HuH-7.5 (cell line): ENCODE measurements around the gene RPTOR.
"Not testable (repeated sequence)": the region's sequence is repeated elsewhere in the genome, so short reads cannot be mapped to it uniquely, and the experiment has no call there.

Experiments
- DNase-seq: peaks from one replicate; pipeline ENCODE4 v3.0.0; 2011; ENCODE audit warnings: low spot score

The RPTOR gene

GRCh38 chr17:80513201-80513600, 31.4 kb upstream of the RPTOR start:
- DNase-seq = no peak

GRCh38 chr17:80513892-80514291, 30.7 kb upstream of the RPTOR start:
- DNase-seq = no peak

GRCh38 chr17:80516171-80516932, 28.3 kb upstream of the RPTOR start:
- no peak for DNase-seq

- DNase-seq = no peak
Measured at GRCh38 chr17:80517641-80518040, 27.0 kb upstream of the RPTOR start.

GRCh38 chr17:80518392-80518791, 26.2 kb upstream of the RPTOR start:
- no peak for DNase-seq

- no peak for DNase-seq
Measured at GRCh38 chr17:80519091-80519781, 25.4 kb upstream of the RPTOR start.

- no peak for DNase-seq
Measured at GRCh38 chr17:80520810-80521455, 23.7 kb upstream of the RPTOR start.

GRCh38 chr17:80523054-80523744, 21.4 kb upstream of the RPTOR start:
- no peak for DNase-seq

- no peak for DNase-seq
Measured at GRCh38 chr17:80523956-80524712, 20.5 kb upstream of the RPTOR start.

GRCh38 chr17:80526116-80526910, 18.3 kb upstream of the RPTOR start:
- no peak for DNase-seq

GRCh38 chr17:80527016-80527645, 17.5 kb upstream of the RPTOR start:
- DNase-seq = no peak

GRCh38 chr17:80528536-80528935, 16.1 kb upstream of the RPTOR start:
- no peak for DNase-seq

- no peak for DNase-seq
Measured at GRCh38 chr17:80529104-80529903, 15.3 kb upstream of the RPTOR start.

- DNase-seq = no peak
Measured at GRCh38 chr17:80529904-80530292, 14.7 kb upstream of the RPTOR start.

- no peak for DNase-seq
Measured at GRCh38 chr17:80531400-80531799, 13.2 kb upstream of the RPTOR start.

GRCh38 chr17:80537386-80537785, 7.3 kb upstream of the RPTOR start:
- DNase-seq = not testable (repeated sequence)

- no peak for DNase-seq
Measured at GRCh38 chr17:80538484-80538883, 6.2 kb upstream of the RPTOR start.

GRCh38 chr17:80539022-80539641, 5.5 kb upstream of the RPTOR start:
- DNase-seq = no peak

- DNase-seq = no peak
Measured at GRCh38 chr17:80545499-80545826, 825 bp downstream of the RPTOR start.
